NCI-H128 (cell line): ENCODE results near the gene RFT1.
"Not testable (repeated sequence)": the region's sequence is repeated elsewhere in the genome, so short reads cannot be mapped to it uniquely, and the experiment has no call there.

Experiments used
- DNase-seq: peaks from one replicate; lab custom pipeline; 2025; ENCODE audit not compliant: unreplicated experiment; lab: John Stamatoyannopoulos, UW

Gene RFT1

DNA sequence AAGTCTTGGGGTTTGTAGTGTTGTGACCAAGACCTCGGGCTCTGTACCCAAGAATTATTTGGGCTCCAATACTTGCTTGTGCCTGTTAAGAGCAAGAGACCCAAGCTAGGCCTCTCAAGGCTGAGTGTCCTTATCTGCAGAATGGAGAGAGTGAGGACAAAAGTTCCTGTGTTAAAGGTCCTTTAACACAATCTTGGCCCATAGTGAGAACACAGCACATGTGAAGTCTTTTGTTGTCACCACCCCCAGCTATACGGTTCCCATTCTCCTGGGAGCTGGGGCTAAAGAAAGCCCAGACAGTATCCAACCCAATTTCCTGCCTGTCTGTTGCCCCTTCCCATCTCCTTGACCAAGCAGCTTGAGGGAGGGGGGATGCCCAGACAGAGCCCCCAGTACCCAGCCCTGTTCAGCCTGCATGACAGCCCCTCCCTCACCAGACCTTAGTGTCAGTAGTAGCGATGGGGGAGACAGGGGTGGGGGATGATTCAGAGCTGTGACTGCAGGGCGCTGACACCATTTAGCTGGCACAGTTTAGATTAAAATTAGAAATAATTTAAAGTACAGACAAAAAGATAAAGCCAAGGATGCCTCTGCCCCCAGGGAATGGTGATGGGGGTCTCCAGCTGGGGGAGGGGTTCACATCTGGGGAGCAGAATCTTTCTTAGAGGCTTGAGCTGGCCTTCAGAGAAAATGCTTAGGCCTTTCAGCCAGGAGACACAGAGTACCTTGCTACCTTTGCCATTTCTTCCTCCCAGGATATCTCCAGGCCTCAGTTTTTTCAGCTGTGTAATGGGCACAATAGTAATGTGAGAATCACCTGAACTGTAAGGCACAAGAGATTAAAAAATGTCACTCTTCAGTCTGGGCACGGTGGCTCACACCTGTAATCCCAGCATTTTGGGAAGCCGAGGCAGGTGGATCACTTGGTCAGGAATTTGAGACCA is 33.5 kb upstream of the RFT1 start:
- no peak for DNase-seq

DNA sequence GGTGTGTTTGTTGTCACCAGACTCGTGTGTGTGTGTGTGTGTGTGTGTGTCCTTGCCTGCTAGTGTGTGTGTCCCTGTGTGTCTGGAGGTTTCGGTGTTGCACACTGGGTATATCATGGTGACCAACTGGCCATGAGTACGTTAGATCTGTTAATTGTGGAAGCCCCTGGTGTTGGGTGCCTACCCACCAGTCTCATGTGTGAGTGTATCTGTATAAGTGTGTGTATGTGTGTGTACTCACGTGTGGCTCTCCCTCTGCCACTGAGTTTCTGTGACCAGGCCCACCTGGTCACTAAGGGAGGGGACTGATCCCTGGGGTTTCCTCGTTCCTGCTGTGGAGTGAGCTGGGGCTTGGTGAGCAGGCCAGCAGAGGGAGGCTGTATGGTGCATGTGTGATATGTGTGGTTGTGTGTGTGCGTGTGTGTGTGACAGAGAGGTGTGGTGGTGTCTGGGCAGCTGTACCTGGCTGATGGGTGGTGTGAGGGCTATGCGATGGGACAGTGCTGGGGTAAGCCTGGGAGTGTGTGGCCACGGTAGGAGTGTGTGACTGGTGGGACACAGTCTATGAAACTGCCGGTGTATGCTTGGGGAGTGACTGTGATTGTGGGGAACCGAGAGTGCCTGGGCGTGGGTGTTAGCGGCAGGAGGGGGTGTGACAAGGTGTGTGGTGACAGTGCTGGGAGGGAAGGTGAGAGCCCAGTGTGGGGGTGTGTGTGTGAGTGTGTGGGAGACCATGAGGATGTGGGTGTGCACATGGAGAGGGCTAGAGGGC is 32.6 kb upstream of the RFT1 start:
- DNase-seq, result no peak

DNA sequence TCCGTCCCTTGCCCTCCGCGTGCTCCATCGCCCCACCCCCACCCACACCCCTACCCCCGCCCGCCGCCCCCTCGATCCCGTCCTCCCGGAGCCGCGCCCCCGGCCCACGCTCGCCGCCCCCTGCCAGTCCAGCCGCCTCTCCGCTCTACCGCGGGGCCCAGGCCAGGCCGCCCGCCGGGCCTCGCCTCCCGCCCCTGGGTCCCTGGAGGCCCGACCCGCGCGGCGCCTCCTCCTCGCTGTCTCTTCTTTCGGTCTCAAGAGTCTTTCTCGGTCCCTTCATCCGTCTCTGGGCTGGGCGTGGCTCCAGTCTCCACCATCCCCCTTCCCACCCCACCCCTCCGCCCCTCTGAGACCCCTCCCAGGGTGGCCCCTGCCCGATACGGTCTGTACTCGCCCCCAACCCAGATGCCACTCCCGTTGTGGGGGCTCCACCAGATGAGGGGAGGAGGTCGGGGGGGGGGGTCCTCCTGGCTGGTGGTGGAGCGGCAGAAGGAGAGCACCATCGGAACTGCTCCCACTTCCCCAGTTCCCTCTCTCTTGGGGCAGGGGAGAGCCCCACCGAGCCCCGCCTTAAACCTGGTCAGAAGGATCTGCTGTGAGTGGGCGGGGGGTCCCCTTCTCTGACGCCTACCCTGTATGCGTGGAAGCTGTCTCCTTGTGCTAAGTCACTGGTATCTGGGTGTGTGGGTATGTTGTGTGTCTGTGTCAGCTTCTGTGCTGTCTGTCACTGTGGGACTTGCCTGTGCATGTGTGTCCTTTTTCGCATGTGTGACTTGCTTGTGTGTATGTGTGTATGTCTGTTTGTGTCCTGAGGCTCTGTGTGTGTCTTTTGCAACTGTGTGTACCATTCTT is 31.8 kb upstream of the RFT1 start:
- no peak for DNase-seq

DNA sequence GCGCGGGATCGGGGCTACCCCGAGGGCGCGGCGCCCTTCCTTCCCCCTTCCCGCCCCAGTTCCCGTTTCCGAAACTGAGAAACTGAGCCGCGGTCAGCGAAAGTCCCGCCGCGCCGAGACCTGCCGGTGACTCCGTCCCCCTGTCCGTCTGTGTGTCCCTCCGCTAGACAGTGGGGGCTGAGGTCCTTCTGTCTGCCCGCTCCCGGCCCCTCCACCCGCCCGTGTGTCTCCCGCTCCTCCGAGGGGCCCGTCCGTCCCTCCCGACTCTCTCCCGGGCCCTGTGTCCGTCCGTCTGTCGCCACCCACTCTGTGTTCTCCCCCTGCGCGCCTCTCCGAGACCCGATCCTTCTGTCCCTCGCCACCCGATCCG is 31.2 kb upstream of the RFT1 start:
- DNase-seq, result no peak

DNA sequence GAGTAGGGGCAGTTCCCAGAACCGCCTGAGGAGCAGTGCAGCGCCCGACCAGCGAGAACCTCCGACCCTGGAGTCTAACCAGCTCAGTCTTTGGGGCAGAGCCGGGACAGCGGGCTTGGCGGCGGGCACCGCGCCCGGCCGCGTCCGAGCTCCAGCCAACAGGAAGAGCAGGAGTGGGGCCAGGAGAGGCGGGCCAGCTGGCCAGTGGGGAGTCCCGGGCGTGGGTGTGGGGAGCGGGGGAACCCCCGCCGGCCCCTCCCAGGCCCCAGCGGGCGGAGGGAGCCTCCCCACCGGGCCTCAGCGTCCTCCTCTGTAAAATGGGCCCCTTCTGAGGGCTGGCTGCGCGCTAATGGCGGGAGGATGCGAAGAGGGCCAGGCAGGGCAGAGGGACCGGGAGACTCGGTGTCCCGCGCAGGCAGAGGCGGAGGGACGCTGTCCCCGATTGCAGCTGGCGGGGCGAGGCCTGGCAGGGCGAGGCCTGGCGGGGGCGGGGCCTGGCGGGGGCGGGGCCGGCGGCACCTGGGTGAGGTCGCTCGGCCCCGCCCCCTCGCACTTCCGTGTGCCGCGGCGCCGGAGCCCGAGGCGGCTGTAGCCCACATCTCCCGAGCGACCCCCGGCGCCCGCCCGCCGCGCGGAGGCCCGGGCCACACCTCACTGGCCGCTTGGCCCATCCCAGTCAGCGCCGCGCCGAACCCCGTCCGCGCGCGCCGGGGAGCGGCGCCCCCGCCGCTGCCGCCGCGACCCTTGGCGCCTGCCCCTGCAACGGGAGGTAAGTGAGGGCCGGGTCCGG is 30.6 kb upstream of the RFT1 start, which contains the start of gene PRKCD:
Gene PRKCD, plus strand, starts transcription at position 550 of the 790 bp plus-strand sequence. CDS start 17,214 bp downstream, outside the sequence.
- DNase-seq, result no peak

GRCh38 chr3:53160061-53160659 is 29.9 kb upstream of the RFT1 start:
- no peak for DNase-seq

DNA sequence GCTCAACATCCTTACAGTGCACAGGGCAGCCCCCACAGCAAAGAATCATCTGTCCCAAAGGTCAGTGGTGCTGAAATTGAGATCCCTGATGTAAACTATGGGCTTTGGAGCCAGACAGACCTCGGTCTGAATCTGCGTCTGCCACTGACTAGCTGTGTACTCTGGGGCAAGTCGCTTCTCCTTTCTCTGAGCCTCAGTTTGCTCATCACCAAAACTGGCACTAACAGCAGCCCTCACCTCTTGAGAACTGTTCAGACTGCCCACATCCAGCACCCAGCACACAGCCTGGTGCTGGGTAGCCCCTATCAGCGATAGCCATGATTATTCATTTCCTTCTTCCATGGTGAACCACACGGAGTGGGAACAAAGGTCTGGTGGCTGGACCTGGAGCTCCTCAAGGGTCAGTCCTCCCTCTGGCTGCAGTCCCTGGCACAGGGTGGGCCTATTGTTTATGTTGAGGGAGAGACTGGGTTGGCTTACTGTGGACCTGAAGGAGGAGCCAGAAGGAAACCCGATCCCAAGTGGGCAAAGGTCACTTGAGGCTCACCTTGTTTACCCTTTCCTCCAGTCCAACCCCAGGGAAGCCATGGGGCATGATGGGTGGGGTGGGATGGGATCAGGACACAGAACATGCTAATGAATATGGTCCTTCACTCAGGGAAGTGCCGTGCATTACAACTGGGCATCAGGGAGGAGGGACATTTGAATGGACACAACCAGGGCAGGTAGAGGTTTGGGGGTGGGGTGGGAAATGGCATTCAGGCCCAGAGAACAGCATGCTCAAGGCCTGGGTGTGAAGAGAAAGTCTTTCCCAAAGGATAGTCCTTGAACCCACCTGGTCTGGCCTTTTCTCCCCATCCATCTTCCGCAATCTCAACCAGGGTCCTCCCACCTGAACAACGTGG is 29.2 kb upstream of the RFT1 start:
- no peak for DNase-seq

- DNase-seq, result no peak
Observed at GRCh38 chr3:53158765-53159155, 28.5 kb upstream of the RFT1 start.

- no peak for DNase-seq
Observed at GRCh38 chr3:53157974-53158580, 27.8 kb upstream of the RFT1 start.

- no peak for DNase-seq
Observed at GRCh38 chr3:53156368-53156834, 26.2 kb upstream of the RFT1 start.

DNA sequence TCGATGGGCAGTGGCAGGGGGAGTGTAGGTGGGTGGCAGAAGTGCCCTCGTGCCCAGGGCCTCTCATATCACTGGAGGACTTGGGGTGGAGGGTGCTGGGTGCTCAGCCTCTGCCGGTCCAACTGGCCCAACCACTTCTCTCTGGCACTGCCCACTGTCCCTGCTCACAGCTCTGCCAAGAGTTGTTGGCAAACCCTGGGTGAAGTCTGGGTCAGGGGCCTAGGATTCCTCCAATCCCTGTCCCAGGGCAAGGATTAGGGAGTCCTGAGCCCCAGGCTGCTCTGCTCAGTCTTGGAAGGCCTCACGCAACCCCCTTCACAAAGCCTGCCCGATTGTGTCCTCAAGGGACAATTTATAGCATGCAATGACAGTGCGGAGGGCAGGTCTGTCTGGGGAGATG is 25.5 kb upstream of the RFT1 start:
- no peak for DNase-seq

GRCh38 chr3:53154881-53155285 is 24.6 kb upstream of the RFT1 start:
- no peak for DNase-seq

DNA sequence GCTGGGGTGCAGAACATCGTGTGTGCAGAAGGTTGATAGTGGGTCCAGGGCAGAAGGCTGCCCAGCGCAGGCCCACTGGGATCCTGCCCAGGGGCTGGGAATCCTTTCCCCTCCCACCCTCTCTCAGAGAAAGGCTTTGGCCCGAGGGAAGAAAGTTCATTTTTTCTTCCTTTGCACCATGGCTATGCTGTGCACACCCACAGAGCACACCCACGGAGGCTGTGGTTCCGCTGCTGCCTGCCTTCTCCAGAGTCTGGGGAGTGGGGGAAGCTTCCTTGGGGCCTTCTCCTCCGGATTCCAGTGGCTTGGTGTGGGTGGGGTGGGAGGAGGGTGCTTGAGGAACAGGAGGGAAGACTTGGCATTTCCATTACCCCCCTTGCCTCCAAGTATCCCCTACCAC is 23.7 kb upstream of the RFT1 start:
- no peak for DNase-seq

DNA sequence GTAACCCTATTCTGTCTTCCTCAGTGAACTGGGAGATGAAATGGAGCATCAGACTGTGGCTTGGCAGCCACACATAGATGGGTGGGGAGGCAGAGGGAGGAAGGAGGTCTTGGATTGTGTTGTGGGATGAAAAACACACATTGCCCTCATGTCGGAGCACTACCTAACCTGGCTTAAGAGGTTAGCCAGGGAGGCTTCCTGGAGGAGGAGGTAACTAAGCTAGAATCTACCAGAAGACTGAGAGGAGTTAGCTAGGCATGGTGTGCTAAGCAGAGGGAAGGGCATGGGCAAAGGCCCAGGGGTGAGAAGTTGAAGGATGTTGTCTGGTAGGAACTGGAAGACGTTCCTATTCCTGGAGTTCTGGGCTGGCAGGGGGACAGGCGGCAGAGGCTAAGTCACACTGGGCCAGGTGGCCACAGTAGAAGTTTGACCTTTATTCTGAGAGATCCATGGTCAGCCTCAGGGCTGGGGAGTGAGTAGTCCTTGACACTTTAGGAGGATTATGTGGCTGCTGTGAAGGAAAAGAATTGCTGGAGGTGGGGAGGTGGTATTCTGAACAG is 23.1 kb upstream of the RFT1 start:
- DNase-seq, result no peak

DNA sequence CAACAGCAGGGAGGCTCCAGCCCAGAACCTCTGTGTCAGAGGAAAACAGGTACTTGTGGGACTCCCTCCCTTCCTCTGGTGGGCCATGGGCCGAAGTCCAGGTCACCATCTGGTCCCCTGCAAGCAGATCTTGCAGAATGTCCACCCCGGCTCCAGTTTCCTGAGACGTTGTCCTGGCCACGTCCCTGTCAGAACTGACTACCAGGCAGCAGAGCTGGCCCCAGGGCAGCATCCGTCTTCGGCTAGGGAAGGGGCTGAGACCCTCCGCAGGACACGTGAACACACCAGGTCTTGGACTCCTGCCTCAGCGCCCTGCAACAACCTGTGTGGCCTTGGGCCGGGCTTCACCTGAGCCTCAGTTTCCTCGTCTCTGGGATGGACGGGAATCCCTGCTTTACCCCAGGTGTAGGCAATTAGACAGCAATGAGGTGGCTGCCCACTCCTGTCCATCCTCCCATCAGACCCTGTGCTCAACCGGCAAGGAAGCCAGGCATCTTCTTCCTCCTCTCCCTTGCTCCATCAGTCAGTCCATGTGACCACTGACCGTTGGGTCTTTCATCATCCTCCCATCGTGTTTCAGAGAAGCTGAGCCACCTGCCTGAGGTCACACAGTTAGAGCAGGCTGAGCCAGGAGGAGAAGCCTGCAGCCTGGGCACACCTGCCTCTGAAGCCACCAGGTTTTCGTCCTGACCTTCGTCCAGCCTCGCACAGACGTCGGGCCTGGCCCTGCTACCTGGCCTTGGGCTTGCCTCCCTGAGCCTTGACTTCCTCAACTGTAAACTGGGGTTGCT is 21.8 kb upstream of the RFT1 start:
- DNase-seq, result no peak

DNA sequence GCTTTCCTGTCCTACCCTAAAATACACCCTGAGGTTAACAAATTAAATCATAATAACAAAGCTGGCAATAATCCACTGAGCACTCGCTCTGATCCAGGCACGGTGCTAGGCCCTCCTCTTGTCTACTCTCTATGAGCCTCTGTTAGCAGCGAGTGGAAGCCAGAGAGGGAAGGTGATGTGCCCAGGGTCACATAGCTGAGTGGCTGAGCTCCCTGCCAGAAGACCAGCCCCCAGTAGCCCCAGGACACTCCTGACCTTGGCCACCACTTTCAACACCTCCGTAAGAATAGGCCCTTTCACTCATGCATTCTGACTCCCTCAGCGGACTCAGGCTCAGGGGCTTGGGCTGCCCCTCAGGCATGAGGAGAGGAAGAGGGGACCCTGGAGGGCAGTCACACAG is 21.2 kb upstream of the RFT1 start:
- DNase-seq, result no peak

- DNase-seq, result not testable (repeated sequence)
Observed at GRCh38 chr3:53151086-53151438, 20.8 kb upstream of the RFT1 start.
